Naive B cell (primary cell): Measurements from ENCODE around the gene TRIM45. TPM values are rescaled to one million over a fixed set of nuclear protein-coding genes. Genes with fewer than 3 reads are reported as not detected.
"Not testable (repeated sequence)": the region's sequence is repeated elsewhere in the genome, so short reads cannot be mapped to it uniquely, and the experiment has no call there.

Source experiments
- ATAC-seq, 2 donors: fragments of 150-1000 bp; cut with Tn5 transposase; 2 replicates each; pipeline ENCODE4 v1.10.0; 2021; ENCODE audit warnings: low read depth in 2 of 2, mild to moderate bottlenecking in 2 of 2, moderate library complexity in 2 of 2
- DNase-seq: peaks from one replicate; pipeline ENCODE4 v3.0.0; 2022
- H3K27ac Mint-ChIP-seq, 6 donors: one replicate each; pipeline ENCODE4 v1.8.0; 2020 to 2022; ENCODE audit warnings: mild to moderate bottlenecking in 6 of 6, mixed read lengths in 6 of 6, moderate library complexity in 5 of 6, inconsistent platforms in 2 of 6
- H3K27me3 Mint-ChIP-seq, 3 donors: one replicate each; pipeline ENCODE4 v1.8.0; 2021 to 2022; ENCODE audit warnings: mixed read lengths in 3 of 3, mild to moderate bottlenecking in 1 of 3
- H3K36me3 Mint-ChIP-seq, 2 donors: one replicate each; pipeline ENCODE4 v1.8.0; 2020 to 2022; ENCODE audit warnings: mixed read lengths in 2 of 2, inconsistent platforms in 1 of 2, mild to moderate bottlenecking in 1 of 2
- H3K4me1 Mint-ChIP-seq, 3 donors: one replicate each; pipeline ENCODE4 v1.8.0; 2020 to 2022; ENCODE audit warnings: mixed read lengths in 3 of 3, inconsistent platforms in 1 of 3, mild to moderate bottlenecking in 1 of 3, moderate library complexity in 1 of 3
- H3K4me3 Mint-ChIP-seq, 8 donors: one replicate each; pipeline ENCODE4 v1.8.0; 2020 to 2022; ENCODE audit warnings: mild to moderate bottlenecking in 8 of 8, mixed read lengths in 8 of 8, moderate library complexity in 8 of 8, inconsistent platforms in 2 of 8
- H3K9me3 Mint-ChIP-seq, 7 donors: one replicate each; pipeline ENCODE4 v1.8.0; 2020 to 2022; ENCODE audit warnings: mixed read lengths in 7 of 7, mild to moderate bottlenecking in 5 of 7, inconsistent platforms in 2 of 7, moderate library complexity in 1 of 7
- polyA plus RNA-seq, 6 donors: library from polyadenylated mRNA; unstranded; fragments of 300-500 nt; fragmentation: Illumina TruSeq; gene quantifications; one replicate each; pipeline ENCODE4 v1.2.3, GENCODE V29; 2021; ENCODE audit warnings: low read depth in 6 of 6

The TRIM45 gene
- polyA plus RNA-seq, 6 donors from 2014 or later: 0.17 to 0.31 TPM; not detected in 4

DNA sequence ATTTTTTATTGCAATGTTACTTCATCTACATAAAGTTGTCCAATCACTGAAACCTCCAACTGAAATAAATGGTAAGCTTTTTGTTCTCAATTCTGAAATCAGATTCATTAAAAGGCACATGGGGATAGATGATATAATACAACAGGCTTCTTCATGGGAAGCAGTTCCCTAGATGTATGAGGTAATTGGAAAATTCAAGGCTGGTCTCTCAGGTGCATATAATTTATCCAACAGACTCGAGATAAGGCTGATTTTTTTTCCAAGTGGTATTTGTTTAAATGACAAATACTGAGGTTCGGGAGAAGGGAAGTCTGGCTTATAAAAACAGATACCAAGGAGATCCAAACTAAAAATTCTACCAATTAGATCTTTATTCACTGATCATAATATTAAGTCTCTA lies 14.2 kb downstream of the TRIM45 start:
- ATAC-seq: no peak
- Mint-ChIP-seq H3K27ac (no peak overlapping the region), H3K9me3 (no peaks in the 10 kb centered on the region), H3K36me3 (peaks cover 0 to 1% of the 10 kb centered on the region in 2 donors), H3K4me1 (no peaks in the 10 kb centered on the region), H3K4me3 (no peak overlapping the region), H3K27me3 (no peaks in the 10 kb centered on the region)
- DNase-seq: no peak

DNA sequence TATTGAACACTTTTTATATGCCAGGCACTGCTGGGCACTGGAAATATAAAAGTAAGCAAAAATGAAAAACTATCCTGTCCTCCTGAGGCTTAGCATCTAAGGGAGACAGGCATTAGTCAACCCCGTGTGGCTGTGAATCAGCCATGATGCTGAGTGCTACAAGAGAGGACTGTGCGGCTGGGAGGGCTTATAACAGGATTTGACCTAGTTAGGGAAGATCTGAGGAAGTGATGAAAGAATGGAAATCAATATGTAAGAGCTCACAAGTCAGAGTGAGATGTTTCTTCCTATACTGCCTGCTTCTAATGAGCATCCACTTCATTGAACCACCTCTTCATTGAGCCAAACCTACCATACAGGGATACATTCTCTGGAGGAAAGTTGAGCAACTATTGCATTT lies 15.1 kb downstream of the TRIM45 start:
- ATAC-seq (no peak), DNase-seq (no peak)
- Mint-ChIP-seq H3K4me3 (no peak overlapping the region), H3K36me3 (peaks cover 6 to 7% of the 10 kb centered on the region in 2 donors), H3K27ac (no peak overlapping the region), H3K4me1 (no peaks in the 10 kb centered on the region), H3K9me3 (no peaks in the 10 kb centered on the region), H3K27me3 (no peaks in the 10 kb centered on the region)

GRCh38 chr1:117105722-117106121 lies 15.8 kb downstream of the TRIM45 start:
- Mint-ChIP-seq H3K36me3 (peaks cover 10 to 13% of the 10 kb centered on the region in 2 donors), H3K9me3 (no peaks in the 10 kb centered on the region), H3K4me3 (no peak overlapping the region), H3K27ac (no peak overlapping the region), H3K4me1 (no peaks in the 10 kb centered on the region), H3K27me3 (no peaks in the 10 kb centered on the region)
- DNase-seq (no peak), ATAC-seq (no peak)

DNA sequence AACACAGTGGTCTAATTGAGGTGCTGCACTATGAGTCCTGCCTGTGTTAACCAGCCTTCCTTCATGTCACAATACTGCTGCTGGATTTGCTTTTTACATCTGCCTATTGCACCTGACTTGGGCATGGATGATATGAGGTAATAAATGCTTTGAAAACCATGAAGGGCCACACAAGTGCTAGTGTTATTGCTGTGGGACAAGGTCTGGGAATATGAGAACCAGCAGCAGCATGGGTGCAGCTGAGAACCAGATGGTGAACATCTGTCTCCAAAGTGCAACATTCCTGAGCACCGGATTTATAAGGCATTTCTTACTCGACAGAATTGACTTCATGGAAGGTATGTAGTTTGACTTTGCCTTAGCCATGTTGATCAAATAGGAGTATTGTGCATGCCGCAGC lies 16.6 kb downstream of the TRIM45 start:
- H3K36me3 Mint-ChIP-seq: peaks cover 17 to 20% of the 10 kb centered on the region in 2 donors
- DNase-seq (no peak), ATAC-seq (no peak)
- no peak overlapping the region for H3K4me3 Mint-ChIP-seq
- H3K27me3 Mint-ChIP-seq: no peaks in the 10 kb centered on the region
- no peak overlapping the region for H3K27ac Mint-ChIP-seq
- H3K9me3 Mint-ChIP-seq: no peaks in the 10 kb centered on the region
- H3K4me1 Mint-ChIP-seq: no peaks in the 10 kb centered on the region

DNA sequence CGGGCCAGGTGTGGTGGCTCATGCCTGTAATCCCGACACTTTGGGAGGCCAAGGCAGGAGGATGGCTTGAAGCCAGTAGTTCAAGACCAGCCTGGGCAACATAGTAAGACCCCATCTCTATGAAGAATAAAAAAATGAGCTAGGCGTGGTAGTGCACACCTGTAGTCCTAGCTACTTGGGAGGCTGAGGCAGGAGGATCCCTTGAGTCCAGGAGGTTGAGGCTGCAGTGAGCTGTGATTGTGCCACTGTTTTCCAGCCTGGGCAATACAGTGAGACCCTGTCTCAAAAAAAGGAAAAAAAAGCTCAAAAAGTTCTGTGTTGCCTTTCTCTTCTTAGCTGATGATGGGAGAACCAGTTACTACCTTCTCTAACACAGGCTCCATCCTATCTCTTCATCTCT lies 19.7 kb downstream of the TRIM45 start:
- not testable (repeated sequence) for H3K9me3 Mint-ChIP-seq, H3K4me3 Mint-ChIP-seq, DNase-seq, H3K27ac Mint-ChIP-seq, H3K27me3 Mint-ChIP-seq, H3K4me1 Mint-ChIP-seq, ATAC-seq
- H3K36me3 Mint-ChIP-seq: peaks cover 25 to 37% of the 10 kb centered on the region in 2 donors

- ATAC-seq: no peak
These were observed 20.2 kb downstream of the TRIM45 start for GRCh38 chr1:117101334-117101733.

DNA sequence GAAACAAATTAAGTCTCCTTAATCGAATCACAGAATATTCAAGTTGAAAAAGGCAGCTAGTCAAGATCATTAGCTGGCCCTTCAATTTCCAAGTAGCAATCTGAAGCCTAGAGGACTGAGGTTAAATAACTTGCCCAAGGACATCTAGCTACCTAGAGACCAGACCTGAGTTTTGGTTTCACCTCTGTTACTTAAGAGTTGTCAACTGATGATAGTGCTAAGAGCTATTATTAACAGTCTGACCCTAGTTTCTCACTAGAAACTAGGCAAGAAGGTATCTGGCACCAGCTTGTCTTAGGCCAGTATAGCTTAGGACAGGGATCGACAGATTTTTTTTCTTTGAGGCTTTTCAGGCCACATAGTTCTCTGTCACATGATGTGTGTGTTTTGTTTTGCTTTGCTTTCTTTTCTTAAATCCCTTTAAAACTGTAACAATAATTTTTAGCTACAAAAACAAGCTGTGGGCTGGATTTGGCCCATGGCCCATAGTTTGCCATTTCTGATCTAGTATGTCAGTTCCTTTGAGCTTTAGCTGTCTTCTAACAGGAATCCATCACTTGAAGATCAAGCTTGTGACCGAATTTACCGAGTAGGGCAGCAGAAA lies 23.2 kb downstream of the TRIM45 start:
- Mint-ChIP-seq H3K36me3 (peaks cover 25 to 46% of the 10 kb centered on the region in 2 donors), H3K9me3 (no peaks in the 10 kb centered on the region), H3K27ac (no peak overlapping the region), H3K4me3 (no peak overlapping the region), H3K27me3 (no peaks in the 10 kb centered on the region), H3K4me1 (no peaks in the 10 kb centered on the region)
- no peak for ATAC-seq
- DNase-seq: no peak

More at GRCh38 chr1:117101334-117101733, 20.2 kb downstream of the TRIM45 start:
- no peaks in the 10 kb centered on the region for H3K9me3 Mint-ChIP-seq
- H3K36me3 Mint-ChIP-seq: peaks cover 25 to 37% of the 10 kb centered on the region in 2 donors
- DNase-seq: no peak
- no peak overlapping the region for H3K27ac Mint-ChIP-seq
- H3K27me3 Mint-ChIP-seq: no peaks in the 10 kb centered on the region
- H3K4me1 Mint-ChIP-seq: no peaks in the 10 kb centered on the region
- H3K4me3 Mint-ChIP-seq: no peak overlapping the region

- Mint-ChIP-seq H3K4me1 (no peaks in the 10 kb centered on the region), H3K27me3 (no peaks in the 10 kb centered on the region), H3K9me3 (no peaks in the 10 kb centered on the region), H3K27ac (no peak overlapping the region), H3K4me3 (no peak overlapping the region), H3K36me3 (peaks cover 24 to 46% of the 10 kb centered on the region in 2 donors)
- ATAC-seq (no peak), DNase-seq (no peak)
These were observed 24.1 kb downstream of the TRIM45 start for GRCh38 chr1:117097443-117097842.

- H3K4me1 Mint-ChIP-seq: no peaks in the 10 kb centered on the region
- DNase-seq: no peak
- peaks cover 20 to 43% of the 10 kb centered on the region in 2 donors for H3K36me3 Mint-ChIP-seq
- ATAC-seq: no peak
- H3K9me3 Mint-ChIP-seq: no peaks in the 10 kb centered on the region
- H3K4me3 Mint-ChIP-seq: no peak overlapping the region
- no peak overlapping the region for H3K27ac Mint-ChIP-seq
- H3K27me3 Mint-ChIP-seq: no peaks in the 10 kb centered on the region
These were observed 24.6 kb downstream of the TRIM45 start for GRCh38 chr1:117096951-117097408.

GRCh38 chr1:117094841-117095604 lies 26.5 kb downstream of the TRIM45 start:
- Mint-ChIP-seq H3K27ac (no peak overlapping the region), H3K4me1 (no peaks in the 10 kb centered on the region), H3K4me3 (no peak overlapping the region), H3K9me3 (no peaks in the 10 kb centered on the region), H3K27me3 (no peaks in the 10 kb centered on the region), H3K36me3 (peaks cover 21 to 37% of the 10 kb centered on the region in 2 donors)
- ATAC-seq: no peak
- no peak for DNase-seq

GRCh38 chr1:117093870-117094621 lies 27.5 kb downstream of the TRIM45 start:
- Mint-ChIP-seq H3K9me3 (no peaks in the 10 kb centered on the region), H3K27me3 (no peaks in the 10 kb centered on the region), H3K4me1 (no peaks in the 10 kb centered on the region), H3K4me3 (no peak overlapping the region), H3K27ac (peak overlapping the region in 2 of 6 donors; percentile 78 to 84), H3K36me3 (peaks cover 15 to 33% of the 10 kb centered on the region in 2 donors)
- DNase-seq (no peak), ATAC-seq (peak; percentile 45 to 52)

DNA sequence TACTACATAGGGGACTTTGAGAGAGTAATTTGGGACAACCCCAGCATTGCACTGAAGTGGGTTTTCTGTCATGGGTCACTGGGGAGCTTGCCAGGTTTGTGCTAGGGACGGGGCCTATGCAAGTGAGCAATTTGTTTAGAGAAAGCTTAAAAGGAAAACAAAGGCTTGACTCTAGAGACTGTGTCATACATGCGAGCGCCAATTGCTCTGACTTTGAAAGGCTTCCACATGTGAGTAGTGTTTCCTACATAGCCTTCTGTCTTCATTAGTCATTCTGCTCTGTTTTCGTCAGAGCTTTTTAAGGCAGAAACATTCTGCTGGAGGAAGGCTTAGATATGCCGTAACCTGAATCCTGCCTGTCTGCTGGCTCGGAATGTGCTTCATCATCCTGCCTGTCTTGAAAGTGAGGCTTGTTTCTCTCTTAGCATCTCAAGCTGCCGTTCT lies 28.4 kb downstream of the TRIM45 start:
- H3K4me1 Mint-ChIP-seq: no peaks in the 10 kb centered on the region
- no peak for ATAC-seq
- DNase-seq: no peak
- H3K27me3 Mint-ChIP-seq: no peaks in the 10 kb centered on the region
- no peak overlapping the region for H3K27ac Mint-ChIP-seq
- H3K36me3 Mint-ChIP-seq: peaks cover 15 to 32% of the 10 kb centered on the region in 2 donors
- H3K4me3 Mint-ChIP-seq: no peak overlapping the region
- peaks cover 0 to 4% (median 0%) of the 10 kb centered on the region in 7 donors for H3K9me3 Mint-ChIP-seq

DNA sequence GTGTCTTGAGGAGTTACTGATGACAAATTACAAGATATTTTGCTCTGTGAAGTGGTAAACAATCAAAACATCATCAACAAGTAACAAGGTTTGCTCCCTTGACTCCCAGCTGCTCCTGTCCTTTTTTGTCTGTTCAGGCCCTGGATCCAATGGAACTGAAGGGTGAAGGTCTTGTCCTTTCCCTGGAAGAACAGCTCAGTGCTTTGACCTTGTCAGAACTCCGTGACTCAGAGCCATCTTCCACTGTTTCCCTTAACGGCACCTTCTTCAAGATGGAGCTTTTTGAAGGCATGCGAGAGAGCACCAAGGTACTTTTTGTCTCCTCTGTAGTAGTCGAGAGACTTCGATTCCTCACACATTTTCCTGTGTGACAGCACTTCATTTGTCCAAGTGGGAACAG lies 29.0 kb downstream of the TRIM45 start:
- Mint-ChIP-seq H3K36me3 (peaks cover 19 to 31% of the 10 kb centered on the region in 2 donors), H3K4me1 (no peaks in the 10 kb centered on the region), H3K4me3 (no peak overlapping the region), H3K27me3 (no peaks in the 10 kb centered on the region), H3K9me3 (peaks cover 0 to 4% (median 0%) of the 10 kb centered on the region in 7 donors), H3K27ac (no peak overlapping the region)
- DNase-seq (no peak), ATAC-seq (no peak)
